Measurements from ENCODE around the gene HSF2BP. TPM values are rescaled to one million over a fixed set of nuclear protein-coding genes. Genes with fewer than 3 reads are reported as not detected.
"Not testable (repeated sequence)": the region's sequence is repeated elsewhere in the genome, so short reads cannot be mapped to it uniquely, and the experiment has no call there.

The HSF2BP gene
- total RNA-seq, 1 experiment from 2014 or later: 9.1 TPM

GRCh38 chr21:43603641-43604504 lies 55.4 kb downstream of the HSF2BP start:
- in situ Hi-C loops (cut with HindIII; ENCODE audit: low sequenced_read_pairs): no loop called here
- DNase-seq (ENCODE audit: low spot score): no peak

- DNase-seq (ENCODE audit: low spot score): no peak
- in situ Hi-C loops (cut with HindIII; ENCODE audit: low sequenced_read_pairs): no loop called here
Observed at GRCh38 chr21:43603233-43603626, 56.1 kb downstream of the HSF2BP start.

- in situ Hi-C loops (cut with HindIII; ENCODE audit: low sequenced_read_pairs): no loop called here
Observed at GRCh38 chr21:43602266-43603232, 56.7 kb downstream of the HSF2BP start.

GRCh38 chr21:43600642-43601402 lies 58.5 kb downstream of the HSF2BP start:
- in situ Hi-C loops (cut with HindIII; ENCODE audit: low sequenced_read_pairs): no loop called here
- DNase-seq (ENCODE audit: low spot score): no peak

More at GRCh38 chr21:43602266-43603232, 56.7 kb downstream of the HSF2BP start:
- no peak for DNase-seq (ENCODE audit: low spot score)

GRCh38 chr21:43599728-43600127 lies 59.6 kb downstream of the HSF2BP start:
- DNase-seq (ENCODE audit: low spot score): no peak
- in situ Hi-C loops (cut with HindIII; ENCODE audit: low sequenced_read_pairs): no loop called here

GRCh38 chr21:43598416-43599120 lies 60.7 kb downstream of the HSF2BP start:
- in situ Hi-C loops (cut with HindIII; ENCODE audit: low sequenced_read_pairs): no loop called here
- no peak for DNase-seq (ENCODE audit: low spot score)

- no peak for DNase-seq (ENCODE audit: low spot score)
- in situ Hi-C loops (cut with HindIII; ENCODE audit: low sequenced_read_pairs): no loop called here
Observed at GRCh38 chr21:43597540-43598250, 61.6 kb downstream of the HSF2BP start.

- in situ Hi-C loops (cut with HindIII; ENCODE audit: low sequenced_read_pairs): no loop called here
- DNase-seq (ENCODE audit: low spot score): no peak
Observed at GRCh38 chr21:43597052-43597451, 62.2 kb downstream of the HSF2BP start.

- in situ Hi-C loops (cut with HindIII; ENCODE audit: low sequenced_read_pairs): no loop called here
- no peak for DNase-seq (ENCODE audit: low spot score)
Observed at GRCh38 chr21:43596616-43597015, 62.7 kb downstream of the HSF2BP start.

- DNase-seq (ENCODE audit: low spot score); in situ Hi-C loops (cut with HindIII; ENCODE audit: low sequenced_read_pairs): not testable (repeated sequence)
Observed at GRCh38 chr21:43595769-43596168, 63.5 kb downstream of the HSF2BP start.

- DNase-seq (ENCODE audit: low spot score): no peak
- in situ Hi-C loops (cut with HindIII; ENCODE audit: low sequenced_read_pairs): no loop called here
Observed at GRCh38 chr21:43593078-43593477, 66.2 kb downstream of the HSF2BP start.

- in situ Hi-C loops (cut with HindIII; ENCODE audit: low sequenced_read_pairs): no loop called here
- DNase-seq (ENCODE audit: low spot score): no peak
Observed at GRCh38 chr21:43591571-43591970, 67.7 kb downstream of the HSF2BP start.

GRCh38 chr21:43590194-43590593 lies 69.1 kb downstream of the HSF2BP start:
- no peak for DNase-seq (ENCODE audit: low spot score)
- in situ Hi-C loops (cut with HindIII; ENCODE audit: low sequenced_read_pairs): no loop called here

- no peak for DNase-seq (ENCODE audit: low spot score)
- in situ Hi-C loops (cut with HindIII; ENCODE audit: low sequenced_read_pairs): no loop called here
Observed at GRCh38 chr21:43588957-43589356, 70.3 kb downstream of the HSF2BP start.

GRCh38 chr21:43585924-43586413 lies 73.3 kb downstream of the HSF2BP start:
- no peak for DNase-seq (ENCODE audit: low spot score)
- in situ Hi-C loops (cut with HindIII; ENCODE audit: low sequenced_read_pairs): no loop called here

- DNase-seq (ENCODE audit: low spot score): no peak
- in situ Hi-C loops (cut with HindIII; ENCODE audit: low sequenced_read_pairs): no loop called here
Observed at GRCh38 chr21:43585514-43585913, 73.8 kb downstream of the HSF2BP start.

- in situ Hi-C loops (cut with HindIII; ENCODE audit: low sequenced_read_pairs): no loop called here
- no peak for DNase-seq (ENCODE audit: low spot score)
Observed at GRCh38 chr21:43581453-43581852, 77.8 kb downstream of the HSF2BP start.
